Breast epithelium (tissue), 4 donors: ENCODE data around the gene CMTM6. TPM values are rescaled to one million over a fixed set of nuclear protein-coding genes. Genes with fewer than 3 reads are reported as not detected.
"Not testable (repeated sequence)": the region's sequence is repeated elsewhere in the genome, so short reads cannot be mapped to it uniquely, and the experiment has no call there.

Experiments
- DNase-seq, 2 donors: peaks; one replicate each; pipeline ENCODE4 v3.0.0-alpha.2; 2019; ENCODE audit warnings: low spot score in 2 of 2
- H3K27ac ChIP-seq, 2 donors: fragments of 200-600 bp; sonication (generic) in 1 of 2; one replicate each; pipeline ENCODE4 v1.5.1; 2016 to 2019; ENCODE audit warnings: mild to moderate bottlenecking in 1 of 2
- H3K27me3 ChIP-seq, 2 donors: fragments of 200-600 bp; sonication (generic) in 1 of 2; one replicate each; pipeline versions ENCODE4 v1.5.1 to v1.6.0; 2017 to 2019; ENCODE audit warnings: control low read depth in 1 of 2, mild to moderate bottlenecking in 1 of 2
- H3K36me3 ChIP-seq: fragments of 200-600 bp; one replicate; pipeline ENCODE4 v1.5.1; 2019
- H3K4me1 ChIP-seq, 2 donors: fragments of 200-600 bp; sonication (generic); one replicate each; pipeline ENCODE4 v1.5.1; 2016 to 2019; ENCODE audit warnings: control low read depth in 1 of 2
- H3K4me3 ChIP-seq, 3 donors: fragments of 200-600 bp; sonication (generic); 1 replicate in 2 of 3; 2 replicates in 1 of 3; pipeline ENCODE4 v1.5.1; 2016 to 2019; ENCODE audit warnings: mild to moderate bottlenecking in 3 of 3, moderate library complexity in 2 of 3
- H3K9me3 ChIP-seq, 2 donors: fragments of 200-600 bp; sonication (generic) in 1 of 2; one replicate each; pipeline ENCODE4 v1.5.1; 2016 to 2019; ENCODE audit warnings: control low read depth in 1 of 2
- CTCF ChIP-seq, 3 donors: fragments of 450-650 bp; IDR thresholded peaks; one replicate each; pipeline ENCODE4 v1.5.1; 2016 to 2017; ENCODE audit warnings: antibody characterized with exemption in 3 of 3, mild to moderate bottlenecking in 3 of 3, moderate library complexity in 3 of 3
- POLR2A ChIP-seq: fragments of 450-650 bp; IDR thresholded peaks from one replicate; pipeline ENCODE4 v1.6.1; 2016; ENCODE audit warnings: antibody characterized with exemption, mild to moderate bottlenecking, moderate library complexity
- POLR2AphosphoS5 ChIP-seq, 3 donors: sonication (generic); formaldehyde crosslinking; IDR thresholded peaks; one replicate each; pipeline ENCODE4 v1.6.1; 2017; ENCODE audit warnings: antibody characterized with exemption in 3 of 3
- intact Hi-C: fragments of 100-400 bp; cut with DNase I; formaldehyde crosslinking; loops from one replicate; pipeline ENCODE4 v1.15.1; 2023; ENCODE audit warnings: low total_unique reads
- total RNA-seq, 3 donors: library from RNA; depleted of rRNA; stranded (reverse); fragments of >200 nt; gene quantifications; one replicate each; pipeline ENCODE4 v1.1.0, GENCODE V29; 2016

The CMTM6 gene
- total RNA-seq, 3 donors from 2014 or later, result 52.6 to 151 (median 89.5) TPM

GRCh38 chr3:32525720-32526119 is 23.1 kb upstream of the CMTM6 start:
- intact Hi-C loops, result no loop called here
- TF ChIP-seq POLR2AphosphoS5 (IDR thresholded peaks at IDR 0.05) (no peak), CTCF (IDR thresholded peaks at IDR 0.05) (no peak), POLR2A (no peak)
- no peak for DNase-seq
- Histone ChIP-seq H3K27ac (no peak overlapping the region), H3K4me1 (no peaks in the 10 kb centered on the region), H3K27me3 (no peaks in the 10 kb centered on the region), H3K36me3 (no peaks in the 10 kb centered on the region), H3K9me3 (no peaks in the 10 kb centered on the region), H3K4me3 (no peak overlapping the region)

GRCh38 chr3:32522682-32523081 is 20.0 kb upstream of the CMTM6 start:
- Histone ChIP-seq H3K4me3 (no peak overlapping the region), H3K36me3 (no peaks in the 10 kb centered on the region), H3K9me3 (no peaks in the 10 kb centered on the region), H3K4me1 (no peaks in the 10 kb centered on the region), H3K27ac (no peak overlapping the region), H3K27me3 (no peaks in the 10 kb centered on the region)
- intact Hi-C loops, result no loop called here
- DNase-seq, result no peak
- TF ChIP-seq POLR2A (no peak), POLR2AphosphoS5 (IDR thresholded peaks at IDR 0.05) (no peak), CTCF (IDR thresholded peaks at IDR 0.05) (no peak)

- H3K27me3 ChIP-seq, H3K27ac ChIP-seq, H3K4me3 ChIP-seq, H3K36me3 ChIP-seq, H3K4me1 ChIP-seq, H3K9me3 ChIP-seq, DNase-seq, intact Hi-C loops: not testable (repeated sequence)
Measured at GRCh38 chr3:32518921-32519320, 16.3 kb upstream of the CMTM6 start.

- H3K27ac ChIP-seq, DNase-seq, H3K4me1 ChIP-seq, H3K27me3 ChIP-seq, H3K4me3 ChIP-seq, intact Hi-C loops, H3K36me3 ChIP-seq, H3K9me3 ChIP-seq: not testable (repeated sequence)
Measured at GRCh38 chr3:32516751-32517150, 14.1 kb upstream of the CMTM6 start.

GRCh38 chr3:32511005-32511404 is 8.4 kb upstream of the CMTM6 start:
- H3K4me1 ChIP-seq, result no peaks in the 10 kb centered on the region
- intact Hi-C loops, result no loop called here
- no peaks in the 10 kb centered on the region for H3K9me3 ChIP-seq
- no peaks in the 10 kb centered on the region for H3K27me3 ChIP-seq
- H3K4me3 ChIP-seq, result no peak overlapping the region
- H3K36me3 ChIP-seq, result no peaks in the 10 kb centered on the region
- no peak overlapping the region for H3K27ac ChIP-seq
- TF ChIP-seq CTCF (IDR thresholded peaks at IDR 0.05), result no peak
- no peak for TF ChIP-seq POLR2A
- no peak for TF ChIP-seq POLR2AphosphoS5 (IDR thresholded peaks at IDR 0.05)
- no peak for DNase-seq

- Histone ChIP-seq H3K4me1 (no peaks in the 10 kb centered on the region), H3K27me3 (no peaks in the 10 kb centered on the region), H3K27ac (no peak overlapping the region), H3K36me3 (no peaks in the 10 kb centered on the region), H3K4me3 (no peak overlapping the region), H3K9me3 (no peaks in the 10 kb centered on the region)
- TF ChIP-seq CTCF (IDR thresholded peaks at IDR 0.05), result peak; percentile 19 to 77 (median 66)
- no peak for TF ChIP-seq POLR2A
- intact Hi-C loops, result no loop called here
- DNase-seq, result peak; percentile 50 to 58
Measured at GRCh38 chr3:32510075-32510724, 7.5 kb upstream of the CMTM6 start.
